ENCODE measurements around the gene AUH. TPM values are rescaled to one million over a fixed set of nuclear protein-coding genes. Genes with fewer than 3 reads are reported as not detected.
A peak's percentile ranks its signal among the peaks of the same experiment; 100 is the strongest.
"Not testable (repeated sequence)": the region's sequence is repeated elsewhere in the genome, so short reads cannot be mapped to it uniquely, and the experiment has no call there.

The AUH gene
- total RNA-seq, 1 donor from 2014 or later: 62.6 TPM

- H3K27me3 Mint-ChIP-seq (ENCODE audit: low read depth): no peaks in the 10 kb centered on the region
- H3K36me3 Mint-ChIP-seq (ENCODE audit: low read depth): no peaks in the 10 kb centered on the region
- no peak overlapping the region for H3K27ac Mint-ChIP-seq
- H3K9me3 Mint-ChIP-seq: no peaks in the 10 kb centered on the region
- H3K4me1 Mint-ChIP-seq (ENCODE audit: low read depth): peaks cover 16% of the 10 kb centered on the region
- intact Hi-C loops (cut with micrococcal nuclease): no loop called here
- no peak for DNase-seq (ENCODE audit: low spot score)
- H3K4me3 Mint-ChIP-seq (ENCODE audit: low read depth): no peak overlapping the region
Measured at GRCh38 chr9:91371894-91372293, 10.2 kb upstream of the AUH start.

GRCh38 chr9:91370006-91370405 lies 8.3 kb upstream of the AUH start:
- H3K4me1 Mint-ChIP-seq (ENCODE audit: low read depth); H3K27ac Mint-ChIP-seq; DNase-seq (ENCODE audit: low spot score); H3K36me3 Mint-ChIP-seq (ENCODE audit: low read depth); H3K4me3 Mint-ChIP-seq (ENCODE audit: low read depth); H3K27me3 Mint-ChIP-seq (ENCODE audit: low read depth); intact Hi-C loops (cut with micrococcal nuclease); H3K9me3 Mint-ChIP-seq: not testable (repeated sequence)

GRCh38 chr9:91364702-91365101 lies 3.0 kb upstream of the AUH start:
- Mint-ChIP-seq H3K4me1 (ENCODE audit: low read depth) (peaks cover 20% of the 10 kb centered on the region), H3K27me3 (ENCODE audit: low read depth) (no peaks in the 10 kb centered on the region), H3K36me3 (ENCODE audit: low read depth) (peaks cover 20% of the 10 kb centered on the region), H3K4me3 (ENCODE audit: low read depth) (no peak overlapping the region), H3K9me3 (peaks cover 7% of the 10 kb centered on the region), H3K27ac (no peak overlapping the region)
- intact Hi-C loops (cut with micrococcal nuclease): no loop called here
- no peak for DNase-seq (ENCODE audit: low spot score)

GRCh38 chr9:91364005-91364404 lies 2.3 kb upstream of the AUH start:
- Mint-ChIP-seq H3K4me1 (ENCODE audit: low read depth) (peaks cover 27% of the 10 kb centered on the region), H3K27me3 (ENCODE audit: low read depth) (no peaks in the 10 kb centered on the region), H3K4me3 (ENCODE audit: low read depth) (no peak overlapping the region), H3K36me3 (ENCODE audit: low read depth) (peaks cover 27% of the 10 kb centered on the region), H3K27ac (no peak overlapping the region), H3K9me3 (peaks cover 7% of the 10 kb centered on the region)
- DNase-seq (ENCODE audit: low spot score): no peak
- intact Hi-C loops (cut with micrococcal nuclease): no loop called here

- intact Hi-C loops (cut with micrococcal nuclease): no loop called here
- H3K4me1 Mint-ChIP-seq (ENCODE audit: low read depth): peaks cover 43% of the 10 kb centered on the region
- peak overlapping the region; percentile 80 for H3K4me3 Mint-ChIP-seq (ENCODE audit: low read depth)
- no peaks in the 10 kb centered on the region for H3K27me3 Mint-ChIP-seq (ENCODE audit: low read depth)
- H3K9me3 Mint-ChIP-seq: peaks cover 7% of the 10 kb centered on the region
- no peak for DNase-seq (ENCODE audit: low spot score)
- H3K27ac Mint-ChIP-seq: peak overlapping the region; percentile 79
- peaks cover 41% of the 10 kb centered on the region for H3K36me3 Mint-ChIP-seq (ENCODE audit: low read depth)
Measured at GRCh38 chr9:91362051-91362611, 413 bp upstream of the AUH start.

GRCh38 chr9:91360551-91361290 lies 997 bp downstream of the AUH start:
- intact Hi-C loops (cut with micrococcal nuclease): no loop called here
- peak overlapping the region; percentile 99 for H3K27ac Mint-ChIP-seq

GRCh38 chr9:91359734-91360470 lies 1.8 kb downstream of the AUH start:
- H3K9me3 Mint-ChIP-seq: peaks cover 7% of the 10 kb centered on the region
- intact Hi-C loops (cut with micrococcal nuclease): loop anchor here (1.0 to 5.0 kb wide), 10 partner anchors 10 to 352 kb away; no protein-coding TSS in a partner anchor
- peak overlapping the region; percentile 99 for H3K27ac Mint-ChIP-seq
- H3K27me3 Mint-ChIP-seq (ENCODE audit: low read depth): no peaks in the 10 kb centered on the region
- H3K36me3 Mint-ChIP-seq (ENCODE audit: low read depth): peaks cover 64% of the 10 kb centered on the region
- peak overlapping the region; percentile 98 for H3K4me3 Mint-ChIP-seq (ENCODE audit: low read depth)
- no peak for DNase-seq (ENCODE audit: low spot score)
- H3K4me1 Mint-ChIP-seq (ENCODE audit: low read depth): peaks cover 64% of the 10 kb centered on the region

More at GRCh38 chr9:91360551-91361290, 997 bp downstream of the AUH start:
- H3K4me3 Mint-ChIP-seq (ENCODE audit: low read depth): peak overlapping the region; percentile 98
- H3K36me3 Mint-ChIP-seq (ENCODE audit: low read depth): peaks cover 56% of the 10 kb centered on the region
- DNase-seq (ENCODE audit: low spot score): no peak
- peaks cover 57% of the 10 kb centered on the region for H3K4me1 Mint-ChIP-seq (ENCODE audit: low read depth)
- no peaks in the 10 kb centered on the region for H3K27me3 Mint-ChIP-seq (ENCODE audit: low read depth)
- H3K9me3 Mint-ChIP-seq: peaks cover 7% of the 10 kb centered on the region

- Mint-ChIP-seq H3K9me3 (peaks cover 7% of the 10 kb centered on the region), H3K4me3 (ENCODE audit: low read depth) (peak overlapping the region; percentile 98)
- intact Hi-C loops (cut with micrococcal nuclease): loop anchor here (1.0 to 5.0 kb wide), 10 partner anchors 9 to 353 kb away; no protein-coding TSS in a partner anchor
Measured at GRCh38 chr9:91359083-91359482, 2.6 kb downstream of the AUH start.

GRCh38 chr9:91354881-91355280 lies 6.8 kb downstream of the AUH start:
- Mint-ChIP-seq H3K27me3 (ENCODE audit: low read depth) (no peaks in the 10 kb centered on the region), H3K27ac (peak overlapping the region; percentile 64), H3K36me3 (ENCODE audit: low read depth) (peaks cover 81% of the 10 kb centered on the region), H3K9me3 (no peaks in the 10 kb centered on the region), H3K4me3 (ENCODE audit: low read depth) (no peak overlapping the region), H3K4me1 (ENCODE audit: low read depth) (peaks cover 64% of the 10 kb centered on the region)
- intact Hi-C loops (cut with micrococcal nuclease): loop anchor here (5.0 kb wide), 3 partner anchors 208 to 357 kb away; no protein-coding TSS in a partner anchor
- no peak for DNase-seq (ENCODE audit: low spot score)

More at GRCh38 chr9:91359083-91359482, 2.6 kb downstream of the AUH start:
- peaks cover 70% of the 10 kb centered on the region for H3K4me1 Mint-ChIP-seq (ENCODE audit: low read depth)
- DNase-seq (ENCODE audit: low spot score): no peak
- H3K36me3 Mint-ChIP-seq (ENCODE audit: low read depth): peaks cover 71% of the 10 kb centered on the region
- peak overlapping the region; percentile 99 for H3K27ac Mint-ChIP-seq
- H3K27me3 Mint-ChIP-seq (ENCODE audit: low read depth): no peaks in the 10 kb centered on the region

- intact Hi-C loops (cut with micrococcal nuclease): loop anchor here (5.0 to 10.0 kb wide), 6 partner anchors 157 to 434 kb away; no protein-coding TSS in a partner anchor
- peaks cover 64% of the 10 kb centered on the region for H3K36me3 Mint-ChIP-seq (ENCODE audit: low read depth)
- H3K4me3 Mint-ChIP-seq (ENCODE audit: low read depth): peak overlapping the region; percentile 76
Measured at GRCh38 chr9:91349115-91349555, 12.6 kb downstream of the AUH start.

GRCh38 chr9:91348191-91348807 lies 13.4 kb downstream of the AUH start:
- Mint-ChIP-seq H3K4me3 (ENCODE audit: low read depth) (peak overlapping the region; percentile 60), H3K9me3 (no peaks in the 10 kb centered on the region), H3K4me1 (ENCODE audit: low read depth) (peaks cover 54% of the 10 kb centered on the region), H3K27ac (peak overlapping the region; percentile 95), H3K36me3 (ENCODE audit: low read depth) (peaks cover 67% of the 10 kb centered on the region), H3K27me3 (ENCODE audit: low read depth) (no peaks in the 10 kb centered on the region)
- intact Hi-C loops (cut with micrococcal nuclease): loop anchor here (5.0 to 10.0 kb wide), 6 partner anchors 156 to 433 kb away; no protein-coding TSS in a partner anchor
- DNase-seq (ENCODE audit: low spot score): no peak

More at GRCh38 chr9:91349115-91349555, 12.6 kb downstream of the AUH start:
- no peak for DNase-seq (ENCODE audit: low spot score)
- H3K27me3 Mint-ChIP-seq (ENCODE audit: low read depth): no peaks in the 10 kb centered on the region
- peaks cover 50% of the 10 kb centered on the region for H3K4me1 Mint-ChIP-seq (ENCODE audit: low read depth)
- no peaks in the 10 kb centered on the region for H3K9me3 Mint-ChIP-seq
- H3K27ac Mint-ChIP-seq: peak overlapping the region; percentile 95

GRCh38 chr9:91347377-91347776 lies 14.3 kb downstream of the AUH start:
- Mint-ChIP-seq H3K36me3 (ENCODE audit: low read depth) (peaks cover 69% of the 10 kb centered on the region), H3K27ac (no peak overlapping the region)
- intact Hi-C loops (cut with micrococcal nuclease): loop anchor here (5.0 to 10.0 kb wide), 6 partner anchors 155 to 433 kb away; no protein-coding TSS in a partner anchor

More at GRCh38 chr9:91347377-91347776, 14.3 kb downstream of the AUH start:
- no peak for DNase-seq (ENCODE audit: low spot score)
- Mint-ChIP-seq H3K9me3 (peaks cover 6% of the 10 kb centered on the region), H3K27me3 (ENCODE audit: low read depth) (no peaks in the 10 kb centered on the region), H3K4me3 (ENCODE audit: low read depth) (no peak overlapping the region), H3K4me1 (ENCODE audit: low read depth) (peaks cover 58% of the 10 kb centered on the region)
